ENCODE data around the gene INPP5E.

Gene INPP5E

DNA sequence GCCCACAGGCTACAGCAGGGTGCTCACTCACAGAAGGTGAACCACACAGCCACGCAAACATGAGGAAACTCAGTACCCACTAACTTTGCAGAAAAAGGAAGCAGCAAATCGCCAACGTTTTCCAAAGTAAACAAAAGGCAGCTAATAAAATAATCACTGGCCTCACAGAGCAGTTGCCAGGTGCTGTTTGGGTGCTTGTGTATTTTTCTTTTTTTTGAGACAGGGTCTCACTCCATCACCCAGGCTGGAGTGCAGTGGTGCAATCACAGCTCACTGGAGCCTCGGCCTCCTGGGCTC lies 43.5 kb downstream of the INPP5E start:
- peaks cover 15 to 17% of the 10 kb centered on the region in 2 experiments for H3K4me1 ChIP-seq (ENCODE audit: control insufficient read depth in 1 of 2, insufficient read depth in 1 of 2, low read depth in 1 of 2, low read length in 1 of 2)
- H3K27me3 ChIP-seq, result peaks cover 5% of the 10 kb centered on the region
- TF ChIP-seq, protein P1, sequence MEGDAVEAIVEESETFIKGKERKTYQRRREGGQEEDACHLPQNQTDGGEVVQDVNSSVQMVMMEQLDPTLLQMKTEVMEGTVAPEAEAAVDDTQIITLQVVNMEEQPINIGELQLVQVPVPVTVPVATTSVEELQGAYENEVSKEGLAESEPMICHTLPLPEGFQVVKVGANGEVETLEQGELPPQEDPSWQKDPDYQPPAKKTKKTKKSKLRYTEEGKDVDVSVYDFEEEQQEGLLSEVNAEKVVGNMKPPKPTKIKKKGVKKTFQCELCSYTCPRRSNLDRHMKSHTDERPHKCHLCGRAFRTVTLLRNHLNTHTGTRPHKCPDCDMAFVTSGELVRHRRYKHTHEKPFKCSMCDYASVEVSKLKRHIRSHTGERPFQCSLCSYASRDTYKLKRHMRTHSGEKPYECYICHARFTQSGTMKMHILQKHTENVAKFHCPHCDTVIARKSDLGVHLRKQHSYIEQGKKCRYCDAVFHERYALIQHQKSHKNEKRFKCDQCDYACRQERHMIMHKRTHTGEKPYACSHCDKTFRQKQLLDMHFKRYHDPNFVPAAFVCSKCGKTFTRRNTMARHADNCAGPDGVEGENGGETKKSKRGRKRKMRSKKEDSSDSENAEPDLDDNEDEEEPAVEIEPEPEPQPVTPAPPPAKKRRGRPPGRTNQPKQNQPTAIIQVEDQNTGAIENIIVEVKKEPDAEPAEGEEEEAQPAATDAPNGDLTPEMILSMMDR (IDR thresholded peaks at IDR 0.05), result no peak
- no peak overlapping the region for H3K4me3 ChIP-seq (ENCODE audit: low read depth in 1 of 2, low read length in 1 of 2)
- H3K27ac ChIP-seq, result no peak overlapping the region
- no peaks in the 10 kb centered on the region for H3K9me3 ChIP-seq
- peaks cover 68% of the 10 kb centered on the region for H3K36me3 ChIP-seq

DNA sequence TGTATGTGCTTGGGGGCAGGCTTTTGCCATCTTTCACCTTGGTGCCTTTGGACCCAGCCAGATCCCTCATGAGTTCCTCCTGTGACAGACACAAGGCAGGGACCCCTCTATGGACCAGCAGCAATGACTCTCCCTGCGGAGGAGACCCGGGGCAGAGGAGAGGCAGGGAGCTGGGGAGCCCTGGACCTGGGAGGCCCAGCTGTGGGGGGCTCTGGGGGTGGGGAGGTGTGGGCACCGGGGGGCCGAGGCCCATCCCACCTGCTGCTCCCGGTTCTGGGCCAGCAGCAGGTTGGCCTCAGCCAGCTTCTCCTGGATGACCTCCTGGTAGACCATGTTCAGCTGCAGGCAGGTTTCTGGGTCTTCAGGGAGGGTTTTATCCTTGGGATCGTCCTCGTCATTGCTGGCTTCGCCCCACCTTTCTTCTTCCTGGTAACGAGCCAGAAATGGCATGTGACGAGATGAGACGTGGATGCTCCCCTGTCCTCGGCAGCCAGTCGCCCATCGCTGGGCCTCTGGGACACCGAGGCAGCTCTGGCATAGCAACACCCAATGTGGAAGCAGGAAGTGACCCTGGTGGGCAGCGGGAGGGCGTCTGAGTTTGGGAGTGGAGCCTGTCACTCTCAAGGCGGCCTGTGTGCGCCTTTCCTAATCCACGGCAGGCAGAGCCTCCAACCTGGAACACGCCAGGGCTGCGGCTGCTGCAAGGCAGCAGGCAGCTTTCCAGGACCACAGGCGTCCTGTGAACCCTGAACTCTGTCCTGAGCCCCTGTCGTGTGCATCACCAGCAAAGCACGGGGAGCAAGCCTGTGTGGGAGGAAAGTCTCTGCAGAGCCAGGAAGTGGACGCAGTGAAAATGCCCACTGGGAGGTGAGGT lies 44.1 kb downstream of the INPP5E start:
- Histone ChIP-seq H3K27ac (no peak overlapping the region), H3K27me3 (peaks cover 5% of the 10 kb centered on the region), H3K36me3 (peaks cover 74% of the 10 kb centered on the region), H3K4me3 (ENCODE audit: low read depth in 1 of 2, low read length in 1 of 2) (no peak overlapping the region), H3K9me3 (no peaks in the 10 kb centered on the region), H3K4me1 (ENCODE audit: control insufficient read depth in 1 of 2, insufficient read depth in 1 of 2, low read depth in 1 of 2, low read length in 1 of 2) (peaks cover 14 to 16% of the 10 kb centered on the region in 2 experiments)
- TF ChIP-seq, protein P1 (IDR thresholded peaks at IDR 0.05), result no peak

DNA sequence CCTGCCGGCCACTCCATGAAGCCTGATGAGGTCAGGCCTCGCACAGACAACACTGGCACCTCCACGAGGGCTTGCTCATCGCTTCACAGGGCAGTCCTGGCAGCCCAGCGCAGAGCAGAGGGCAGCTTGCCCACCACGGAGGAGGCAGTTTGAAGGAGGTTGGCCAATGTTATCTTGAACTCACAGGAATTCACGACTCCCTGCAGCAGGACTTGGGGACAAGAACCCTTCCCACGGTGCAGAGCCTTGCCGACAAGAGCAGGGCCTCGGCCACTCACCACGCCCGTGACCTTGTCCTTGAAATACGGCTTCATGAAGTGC lies 44.7 kb downstream of the INPP5E start:
- Histone ChIP-seq H3K4me3 (ENCODE audit: low read depth in 1 of 2, low read length in 1 of 2) (no peak overlapping the region), H3K9me3 (no peaks in the 10 kb centered on the region), H3K4me1 (ENCODE audit: control insufficient read depth in 1 of 2, insufficient read depth in 1 of 2, low read depth in 1 of 2, low read length in 1 of 2) (peaks cover 9 to 12% of the 10 kb centered on the region in 2 experiments), H3K27me3 (peaks cover 5% of the 10 kb centered on the region), H3K27ac (no peak overlapping the region), H3K36me3 (peaks cover 76% of the 10 kb centered on the region)
- TF ChIP-seq, protein P1 (IDR thresholded peaks at IDR 0.05), result no peak

DNA sequence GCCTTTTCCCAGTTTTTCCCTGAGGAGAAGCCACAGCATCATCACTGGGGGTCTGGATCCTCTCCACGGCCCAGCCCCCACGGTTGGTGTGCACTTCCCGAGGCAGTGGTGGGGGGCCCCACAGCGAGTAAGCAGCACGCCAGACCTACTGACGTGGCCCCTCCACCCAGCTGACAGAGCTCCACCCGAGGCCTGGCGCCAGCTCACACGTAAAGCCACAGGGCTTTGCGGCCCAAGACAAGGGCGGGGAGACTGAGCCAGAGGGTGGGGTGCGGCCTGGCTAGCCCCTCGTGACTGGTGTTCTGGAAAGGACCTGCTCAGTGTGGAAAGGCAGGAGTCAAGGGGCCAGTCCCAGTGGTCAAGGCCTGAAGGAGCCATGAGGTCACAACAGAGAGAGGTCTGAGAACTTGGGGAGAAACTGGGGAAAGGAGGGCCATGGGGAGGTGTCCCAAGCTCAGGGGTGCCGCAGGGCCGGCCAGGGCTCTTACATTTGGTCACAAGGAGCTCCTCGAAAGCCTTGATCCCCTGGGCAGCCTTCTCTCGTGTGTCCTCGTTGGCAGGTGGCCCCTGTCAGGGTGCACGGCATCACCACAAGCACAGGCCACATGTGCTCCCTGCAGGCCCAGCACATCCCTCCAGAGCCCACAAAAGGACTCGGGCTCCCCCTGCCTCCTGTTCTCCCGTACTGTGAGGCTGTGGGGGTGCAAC lies 45.2 kb downstream of the INPP5E start:
- H3K27ac ChIP-seq, result no peak overlapping the region
- TF ChIP-seq, protein P1 (IDR thresholded peaks at IDR 0.05), result no peak
- H3K36me3 ChIP-seq, result peaks cover 81% of the 10 kb centered on the region
- H3K9me3 ChIP-seq, result no peaks in the 10 kb centered on the region
- peaks cover 4% of the 10 kb centered on the region for H3K27me3 ChIP-seq
- H3K4me3 ChIP-seq (ENCODE audit: low read depth in 1 of 2, low read length in 1 of 2), result no peak overlapping the region
- peaks cover 5 to 9% of the 10 kb centered on the region in 2 experiments for H3K4me1 ChIP-seq (ENCODE audit: control insufficient read depth in 1 of 2, insufficient read depth in 1 of 2, low read depth in 1 of 2, low read length in 1 of 2)

DNA sequence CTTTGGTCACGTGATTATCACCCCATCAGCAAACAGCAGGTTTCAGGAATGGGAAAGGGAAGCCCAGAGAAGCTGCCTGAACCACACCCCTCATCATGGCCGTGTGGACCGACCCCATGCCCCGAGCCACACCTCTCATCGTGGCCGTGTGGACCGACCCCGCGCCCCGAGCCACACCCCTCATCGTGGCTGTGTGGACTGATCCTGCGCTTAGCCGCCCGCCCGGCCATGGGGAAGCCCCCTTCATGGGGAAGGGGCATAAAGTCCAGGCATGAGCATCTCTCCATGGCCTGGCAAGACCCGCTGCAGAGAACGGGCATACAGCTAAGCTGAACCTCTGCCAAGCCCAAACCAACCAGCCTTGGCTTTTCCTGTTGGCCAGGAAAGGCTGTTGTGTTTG lies 46.1 kb downstream of the INPP5E start:
- Histone ChIP-seq H3K27me3 (no peaks in the 10 kb centered on the region), H3K27ac (no peak overlapping the region), H3K4me3 (ENCODE audit: low read depth in 1 of 2, low read length in 1 of 2) (no peak overlapping the region), H3K9me3 (no peaks in the 10 kb centered on the region), H3K4me1 (ENCODE audit: control insufficient read depth in 1 of 2, insufficient read depth in 1 of 2, low read depth in 1 of 2, low read length in 1 of 2) (no peaks in the 10 kb centered on the region), H3K36me3 (peaks cover 90% of the 10 kb centered on the region)
- TF ChIP-seq, protein P1 (IDR thresholded peaks at IDR 0.05), result no peak
